ENCODE measurements around the gene GRK4.
"Not testable (repeated sequence)": the region's sequence is repeated elsewhere in the genome, so short reads cannot be mapped to it uniquely, and the experiment has no call there.

GRK4 gene

GRCh38 chr4:2935762-2936743 lies 27.3 kb upstream of the GRK4 start:
- H3K27me3 Mint-ChIP-seq, result no peaks in the 10 kb centered on the region
- peaks cover 76% of the 10 kb centered on the region for H3K4me1 Mint-ChIP-seq
- H3K27ac Mint-ChIP-seq, result peak overlapping the region; percentile 95 to 97
- no peaks in the 10 kb centered on the region for H3K9me3 Mint-ChIP-seq
- DNase-seq (peak; percentile 64 to 88), ATAC-seq (peak; percentile 76)
- H3K4me3 Mint-ChIP-seq, result peak overlapping the region; percentile 89 to 91

- Mint-ChIP-seq H3K4me3 (peak overlapping the region; percentile 89 to 91), H3K4me1 (peaks cover 69% of the 10 kb centered on the region), H3K9me3 (no peaks in the 10 kb centered on the region), H3K27me3 (no peaks in the 10 kb centered on the region), H3K27ac (peak overlapping the region; percentile 95 to 97)
- peak; percentile 29 for ATAC-seq
- DNase-seq, result peak; percentile 38 to 64
Measured at GRCh38 chr4:2936773-2937145, 26.6 kb upstream of the GRK4 start.

GRCh38 chr4:2937146-2937857 lies 26.1 kb upstream of the GRK4 start:
- ATAC-seq (no peak), DNase-seq (peak in 1 of 2 donors; percentile 18)

GRCh38 chr4:2937986-2938385 lies 25.4 kb upstream of the GRK4 start:
- no peak for ATAC-seq
- DNase-seq, result peak in 1 of 2 donors; percentile 7
- H3K27me3 Mint-ChIP-seq, result no peaks in the 10 kb centered on the region
- H3K9me3 Mint-ChIP-seq, result no peaks in the 10 kb centered on the region
- H3K4me1 Mint-ChIP-seq, result peaks cover 65% of the 10 kb centered on the region
- H3K27ac Mint-ChIP-seq, result peak overlapping the region in 1 of 2 donors; percentile 34
- no peak overlapping the region for H3K4me3 Mint-ChIP-seq

More at GRCh38 chr4:2937146-2937857, 26.1 kb upstream of the GRK4 start:
- Mint-ChIP-seq H3K27ac (peak overlapping the region; percentile 95 to 97), H3K9me3 (no peaks in the 10 kb centered on the region), H3K4me3 (peak overlapping the region; percentile 89 to 91), H3K27me3 (no peaks in the 10 kb centered on the region), H3K4me1 (peaks cover 65% of the 10 kb centered on the region)

- peak in 1 of 2 donors; percentile 8 for DNase-seq
- peak overlapping the region in 1 of 2 donors; percentile 17 for H3K4me3 Mint-ChIP-seq
- not testable (repeated sequence) for ATAC-seq, H3K9me3 Mint-ChIP-seq, H3K27me3 Mint-ChIP-seq
- peaks cover 62% of the 10 kb centered on the region for H3K4me1 Mint-ChIP-seq
- peak overlapping the region in 1 of 2 donors; percentile 77 for H3K27ac Mint-ChIP-seq
Measured at GRCh38 chr4:2938411-2938810, 25.0 kb upstream of the GRK4 start.

- DNase-seq (peak in 1 of 2 donors; percentile 7), ATAC-seq (no peak)
- peak overlapping the region in 1 of 2 donors; percentile 17 for H3K4me3 Mint-ChIP-seq
- peak overlapping the region in 1 of 2 donors; percentile 77 for H3K27ac Mint-ChIP-seq
- H3K4me1 Mint-ChIP-seq, result peaks cover 61% of the 10 kb centered on the region
- no peaks in the 10 kb centered on the region for H3K27me3 Mint-ChIP-seq
- no peaks in the 10 kb centered on the region for H3K9me3 Mint-ChIP-seq
Measured at GRCh38 chr4:2938906-2939305, 24.5 kb upstream of the GRK4 start.

- Mint-ChIP-seq H3K27me3 (no peaks in the 10 kb centered on the region), H3K4me1 (peaks cover 68% of the 10 kb centered on the region), H3K9me3 (no peaks in the 10 kb centered on the region), H3K4me3 (no peak overlapping the region), H3K27ac (peak overlapping the region; percentile 49 to 71)
- ATAC-seq, result no peak
- peak in 1 of 2 donors; percentile 12 for DNase-seq
Measured at GRCh38 chr4:2939383-2940243, 23.8 kb upstream of the GRK4 start.

- Mint-ChIP-seq H3K27me3 (no peaks in the 10 kb centered on the region), H3K9me3 (no peaks in the 10 kb centered on the region), H3K4me3 (no peak overlapping the region), H3K27ac (peak overlapping the region; percentile 31 to 97), H3K4me1 (peaks cover 65% of the 10 kb centered on the region)
- DNase-seq (peak in 1 of 2 donors; percentile 10), ATAC-seq (no peak)
Measured at GRCh38 chr4:2940267-2941137, 22.9 kb upstream of the GRK4 start.

GRCh38 chr4:2941138-2942036 lies 22.0 kb upstream of the GRK4 start:
- Mint-ChIP-seq H3K4me3 (no peak overlapping the region), H3K4me1 (peaks cover 57% of the 10 kb centered on the region)
- no peak for DNase-seq

GRCh38 chr4:2942037-2942531 lies 21.3 kb upstream of the GRK4 start:
- no peak for DNase-seq
- no peaks in the 10 kb centered on the region for H3K27me3 Mint-ChIP-seq
- peaks cover 50% of the 10 kb centered on the region for H3K4me1 Mint-ChIP-seq
- ATAC-seq, result peak; percentile 2
- no peaks in the 10 kb centered on the region for H3K9me3 Mint-ChIP-seq
- no peak overlapping the region for H3K4me3 Mint-ChIP-seq
- peak overlapping the region; percentile 87 to 92 for H3K27ac Mint-ChIP-seq

More at GRCh38 chr4:2941138-2942036, 22.0 kb upstream of the GRK4 start:
- Mint-ChIP-seq H3K27ac (peak overlapping the region in 1 of 2 donors; percentile 97), H3K27me3 (no peaks in the 10 kb centered on the region), H3K9me3 (no peaks in the 10 kb centered on the region)
- no peak for ATAC-seq

- Mint-ChIP-seq H3K9me3 (no peaks in the 10 kb centered on the region), H3K4me3 (no peak overlapping the region), H3K27ac (peak overlapping the region; percentile 87 to 92), H3K27me3 (no peaks in the 10 kb centered on the region), H3K4me1 (peaks cover 43% of the 10 kb centered on the region)
- DNase-seq (no peak), ATAC-seq (peak; percentile 50)
Measured at GRCh38 chr4:2942532-2943363, 20.6 kb upstream of the GRK4 start.

GRCh38 chr4:2943364-2944090 lies 19.8 kb upstream of the GRK4 start:
- ATAC-seq (no peak), DNase-seq (no peak)
- peaks cover 39% of the 10 kb centered on the region for H3K4me1 Mint-ChIP-seq
- H3K9me3 Mint-ChIP-seq, result no peaks in the 10 kb centered on the region
- H3K4me3 Mint-ChIP-seq, result no peak overlapping the region
- peak overlapping the region; percentile 5 to 72 for H3K27ac Mint-ChIP-seq
- H3K27me3 Mint-ChIP-seq, result no peaks in the 10 kb centered on the region
